Measurements from ENCODE around the gene AMOT. TPM values are rescaled to one million over a fixed set of nuclear protein-coding genes. Genes with fewer than 3 reads are reported as not detected.

The AMOT gene
- total RNA-seq, 2 experiments from 2014 or later, result 0.95 to 6.8 TPM

DNA sequence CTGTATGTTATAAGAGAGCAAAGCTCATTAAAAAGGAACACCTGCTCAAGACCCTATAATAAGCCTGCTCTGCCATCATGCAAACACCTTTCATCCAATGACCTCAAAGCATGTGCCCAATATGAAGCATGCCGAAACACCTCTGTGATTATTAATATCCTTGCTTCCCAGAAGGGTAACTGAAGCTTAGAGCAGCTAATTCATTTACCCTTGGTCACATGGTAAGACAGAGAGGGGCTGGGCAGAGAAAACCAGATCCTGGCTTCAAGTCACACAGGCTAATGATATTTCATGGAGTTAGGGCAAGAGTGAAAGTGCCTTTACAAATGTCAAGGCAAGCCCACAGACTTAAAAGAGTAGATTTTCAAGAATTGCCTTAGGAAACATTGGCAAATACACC lies 5.6 kb downstream of the AMOT start:
- no peaks in the 10 kb centered on the region for H4K20me1 ChIP-seq (ENCODE audit: insufficient read depth, low read length)
- H3K4me1 ChIP-seq (ENCODE audit: insufficient read depth, low read length, poor library complexity, severe bottlenecking), result peaks cover 4% of the 10 kb centered on the region
- ChIA-PET POLR2A (interaction anchor here (0.6 to 1.2 kb wide), 2 partner anchors 12 to 1513 kb away, joined by 3 read pairs; no protein-coding TSS in a partner anchor), CTCF (ENCODE audit: unreplicated experiment) (no interaction called here)
- no peaks in the 10 kb centered on the region for H3K79me2 ChIP-seq (ENCODE audit: insufficient read depth, low read depth, low read length)
- H3K4me2 ChIP-seq (ENCODE audit: low read length), result no peak overlapping the region
- H3K27ac ChIP-seq (ENCODE audit: low read depth, low read length, poor library complexity, severe bottlenecking), result no peak overlapping the region
- H3K9me3 ChIP-seq (ENCODE audit: low read length), result no peaks in the 10 kb centered on the region
- no peak for DNase-seq (ENCODE audit: low spot score)
- H3K4me3 ChIP-seq (ENCODE audit: low read depth, low read length, poor library complexity, severe bottlenecking), result no peak overlapping the region
- H3K9me2 ChIP-seq (ENCODE audit: insufficient read depth, low read length), result no peaks in the 10 kb centered on the region
- no TSS peak for BruUV-seq (replicated peaks)
- intact Hi-C loops (cut with micrococcal nuclease; ENCODE audit: unreplicated experiment), result no loop called here
- no peaks in the 10 kb centered on the region for H3K36me3 ChIP-seq (ENCODE audit: insufficient read depth, low read length)
- TF ChIP-seq, protein P1, sequence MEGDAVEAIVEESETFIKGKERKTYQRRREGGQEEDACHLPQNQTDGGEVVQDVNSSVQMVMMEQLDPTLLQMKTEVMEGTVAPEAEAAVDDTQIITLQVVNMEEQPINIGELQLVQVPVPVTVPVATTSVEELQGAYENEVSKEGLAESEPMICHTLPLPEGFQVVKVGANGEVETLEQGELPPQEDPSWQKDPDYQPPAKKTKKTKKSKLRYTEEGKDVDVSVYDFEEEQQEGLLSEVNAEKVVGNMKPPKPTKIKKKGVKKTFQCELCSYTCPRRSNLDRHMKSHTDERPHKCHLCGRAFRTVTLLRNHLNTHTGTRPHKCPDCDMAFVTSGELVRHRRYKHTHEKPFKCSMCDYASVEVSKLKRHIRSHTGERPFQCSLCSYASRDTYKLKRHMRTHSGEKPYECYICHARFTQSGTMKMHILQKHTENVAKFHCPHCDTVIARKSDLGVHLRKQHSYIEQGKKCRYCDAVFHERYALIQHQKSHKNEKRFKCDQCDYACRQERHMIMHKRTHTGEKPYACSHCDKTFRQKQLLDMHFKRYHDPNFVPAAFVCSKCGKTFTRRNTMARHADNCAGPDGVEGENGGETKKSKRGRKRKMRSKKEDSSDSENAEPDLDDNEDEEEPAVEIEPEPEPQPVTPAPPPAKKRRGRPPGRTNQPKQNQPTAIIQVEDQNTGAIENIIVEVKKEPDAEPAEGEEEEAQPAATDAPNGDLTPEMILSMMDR (conservative IDR thresholded peaks at IDR 0.05; ENCODE audit: low read length), result no peak
- TF ChIP-seq EZH2phosphoT487 (IDR thresholded peaks at IDR 0.05; ENCODE audit: borderline replicate concordance, low read depth, low read length), result no peak
- H2AFZ ChIP-seq (ENCODE audit: low read length), result no peak overlapping the region

DNA sequence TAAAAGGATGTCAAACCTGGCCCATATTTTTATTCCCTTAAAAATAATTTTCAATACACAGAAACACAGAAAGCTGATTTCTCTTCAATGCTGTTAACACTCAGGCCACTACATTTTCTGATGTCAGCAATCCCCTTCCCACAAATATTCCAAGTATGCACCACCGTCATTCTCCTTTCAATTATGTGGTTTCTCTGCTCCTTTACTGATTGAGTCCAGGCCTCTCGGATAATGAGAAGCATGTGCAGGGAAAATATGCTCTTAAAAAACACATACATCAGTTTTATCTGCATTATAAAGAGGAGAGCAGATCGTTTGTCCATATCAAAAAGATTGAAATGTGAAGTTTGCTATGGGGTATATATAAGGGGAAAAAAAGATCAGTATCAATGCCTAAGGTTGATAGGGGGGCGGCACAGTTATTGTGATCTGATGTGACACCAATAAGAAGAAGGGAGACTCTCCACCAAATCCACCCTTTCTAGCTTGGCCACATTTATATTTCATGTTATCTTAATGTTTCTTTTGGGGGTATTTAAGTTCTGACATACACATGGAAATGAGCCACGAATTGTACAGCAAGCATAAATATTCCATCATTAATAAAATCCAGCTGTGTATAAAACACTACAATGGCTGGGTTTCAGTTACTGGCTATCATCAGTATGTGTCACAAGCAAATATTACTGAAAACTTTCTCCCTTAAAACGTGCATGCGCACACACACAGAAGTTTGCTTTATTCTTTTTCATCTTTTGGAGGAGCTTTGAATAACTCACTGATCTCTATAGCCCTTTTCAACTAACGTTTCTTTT lies 6.4 kb downstream of the AMOT start:
- BruUV-seq (replicated peaks), result no TSS peak
- TF ChIP-seq EZH2phosphoT487 (IDR thresholded peaks at IDR 0.05; ENCODE audit: borderline replicate concordance, low read depth, low read length), result no peak
- TF ChIP-seq, protein P1 (conservative IDR thresholded peaks at IDR 0.05; ENCODE audit: low read length), result no peak
- Histone ChIP-seq H3K36me3 (ENCODE audit: insufficient read depth, low read length) (no peaks in the 10 kb centered on the region), H3K4me1 (ENCODE audit: insufficient read depth, low read length, poor library complexity, severe bottlenecking) (no peaks in the 10 kb centered on the region), H3K79me2 (ENCODE audit: insufficient read depth, low read depth, low read length) (no peaks in the 10 kb centered on the region), H3K4me2 (ENCODE audit: low read length) (no peak overlapping the region), H3K9me2 (ENCODE audit: insufficient read depth, low read length) (no peaks in the 10 kb centered on the region), H3K9me3 (ENCODE audit: low read length) (no peaks in the 10 kb centered on the region), H4K20me1 (ENCODE audit: insufficient read depth, low read length) (no peaks in the 10 kb centered on the region), H2AFZ (ENCODE audit: low read length) (no peak overlapping the region), H3K4me3 (ENCODE audit: low read depth, low read length, poor library complexity, severe bottlenecking) (no peak overlapping the region), H3K27ac (ENCODE audit: low read depth, low read length, poor library complexity, severe bottlenecking) (no peak overlapping the region)
- CTCF ChIA-PET (ENCODE audit: unreplicated experiment), result no interaction called here
- DNase-seq (ENCODE audit: low spot score), result no peak
- POLR2A ChIA-PET, result interaction anchor here (0.6 to 1.2 kb wide), 2 partner anchors 11 to 1514 kb away, joined by 3 read pairs; no protein-coding TSS in a partner anchor
- intact Hi-C loops (cut with micrococcal nuclease; ENCODE audit: unreplicated experiment), result no loop called here

DNA sequence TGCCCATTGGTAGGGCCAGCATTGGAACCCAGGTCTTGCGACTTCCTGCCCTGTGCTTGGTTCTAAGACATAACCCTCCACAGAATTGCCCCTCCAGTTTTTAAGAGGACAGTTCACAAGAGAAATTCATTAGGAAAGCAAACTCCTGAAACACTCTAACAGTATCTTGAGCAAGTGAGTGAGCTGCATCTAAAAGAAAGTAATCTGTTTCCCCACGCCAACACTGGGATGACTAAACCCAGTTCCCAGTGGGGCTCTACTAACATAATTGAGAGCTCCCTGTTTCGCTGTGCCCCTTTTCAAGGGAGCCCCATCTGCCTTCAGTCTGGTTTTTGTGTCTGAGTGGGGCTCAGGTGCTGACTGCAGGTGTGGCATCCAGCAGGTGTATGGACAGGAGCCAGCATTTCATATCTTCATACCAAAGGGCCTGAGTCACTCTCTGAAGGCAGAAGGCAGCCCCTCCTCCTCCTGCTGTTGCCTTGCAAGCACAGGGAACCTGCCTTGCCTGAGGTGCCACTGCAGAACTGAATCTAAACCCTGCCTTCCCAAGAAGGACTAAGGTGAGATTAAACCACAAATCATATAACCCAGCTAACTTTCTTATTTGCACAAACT lies 8.0 kb downstream of the AMOT start:
- H3K4me3 ChIP-seq (ENCODE audit: low read depth, low read length, poor library complexity, severe bottlenecking), result no peak overlapping the region
- TF ChIP-seq, protein P1 (conservative IDR thresholded peaks at IDR 0.05; ENCODE audit: low read length), result no peak
- no peak for TF ChIP-seq EZH2phosphoT487 (IDR thresholded peaks at IDR 0.05; ENCODE audit: borderline replicate concordance, low read depth, low read length)
- H4K20me1 ChIP-seq (ENCODE audit: insufficient read depth, low read length), result no peaks in the 10 kb centered on the region
- no peak overlapping the region for H2AFZ ChIP-seq (ENCODE audit: low read length)
- POLR2A ChIA-PET, result interaction anchor here (0.6 to 1.2 kb wide), 2 partner anchors 9 to 1225 kb away, joined by 5 to 6 read pairs; no protein-coding TSS in a partner anchor
- intact Hi-C loops (cut with micrococcal nuclease; ENCODE audit: unreplicated experiment), result no loop called here
- CTCF ChIA-PET (ENCODE audit: unreplicated experiment), result no interaction called here
- no peaks in the 10 kb centered on the region for H3K9me3 ChIP-seq (ENCODE audit: low read length)
- no peak overlapping the region for H3K4me2 ChIP-seq (ENCODE audit: low read length)
- BruUV-seq (replicated peaks), result no TSS peak
- H3K36me3 ChIP-seq (ENCODE audit: insufficient read depth, low read length), result no peaks in the 10 kb centered on the region
- no peaks in the 10 kb centered on the region for H3K9me2 ChIP-seq (ENCODE audit: insufficient read depth, low read length)
- DNase-seq (ENCODE audit: low spot score), result no peak
- H3K27ac ChIP-seq (ENCODE audit: low read depth, low read length, poor library complexity, severe bottlenecking), result no peak overlapping the region
- H3K79me2 ChIP-seq (ENCODE audit: insufficient read depth, low read depth, low read length), result no peaks in the 10 kb centered on the region
- no peaks in the 10 kb centered on the region for H3K4me1 ChIP-seq (ENCODE audit: insufficient read depth, low read length, poor library complexity, severe bottlenecking)

Data from OCI-LY7 (cell line).